CD4-positive, alpha-beta memory T cell (primary cell): Measurements from ENCODE around the gene MYMX. TPM values are rescaled to one million over a fixed set of nuclear protein-coding genes. Genes with fewer than 3 reads are reported as not detected.
A peak's percentile ranks its signal among the peaks of the same experiment; 100 is the strongest.

Source experiments
- CTCF ChIA-PET: fragments of 350-600 bp; sonication (Branson Sonifier 250); formaldehyde crosslinking; loops from one replicate; lab custom pipeline; 2021; ENCODE audit warnings: inconsistent platforms; ENCODE audit not compliant: partially characterized antibody; lab: Charles Lee
- POLR2A ChIA-PET: fragments of 350-600 bp; sonication (Branson Sonifier 250); formaldehyde crosslinking; loops from one replicate; lab custom pipeline; 2021; ENCODE audit not compliant: partially characterized antibody; lab: Charles Lee
- DNase-seq, 5 donors: peaks; one replicate each; pipeline versions ENCODE4 v3.0.0 to v3.0.0-alpha.2; 2020 to 2022; ENCODE audit warnings: mixed read lengths in 1 of 5
- H3K27ac ChIP-seq: one replicate; pipeline ENCODE4 v1.7.0; 2013; ENCODE audit warnings: low read depth, low read length
- H3K27me3 ChIP-seq: 2 replicates; pipeline ENCODE4 v1.7.0; 2013; ENCODE audit warnings: mild to moderate bottlenecking, low read length, moderate library complexity; ENCODE audit not compliant: insufficient read depth
- H3K36me3 ChIP-seq: 2 replicates; pipeline ENCODE4 v1.7.0; 2013; ENCODE audit warnings: mild to moderate bottlenecking, low read length, moderate library complexity; ENCODE audit not compliant: insufficient read depth
- H3K4me1 ChIP-seq: 2 replicates; pipeline ENCODE4 v1.7.0; 2013; ENCODE audit warnings: mild to moderate bottlenecking, low read length, moderate library complexity; ENCODE audit not compliant: insufficient read depth
- H3K4me3 ChIP-seq, 2 donors: one replicate each; pipeline ENCODE4 v1.7.0; 2013; ENCODE audit warnings: low read length in 2 of 2, mild to moderate bottlenecking in 1 of 2
- H3K9me3 ChIP-seq, 2 donors: one replicate each; pipeline ENCODE4 v1.7.0; 2013; ENCODE audit warnings: low read length in 2 of 2, control low read depth in 1 of 2; ENCODE audit not compliant: control insufficient read depth in 1 of 2
- H3K27ac Mint-ChIP-seq, 7 donors: one replicate each; pipeline ENCODE4 v1.8.0; 2020 to 2021; ENCODE audit warnings: mixed read lengths in 7 of 7, mild to moderate bottlenecking in 6 of 7, inconsistent platforms in 3 of 7, moderate library complexity in 3 of 7
- H3K27me3 Mint-ChIP-seq, 2 donors: one replicate each; pipeline ENCODE4 v1.8.0; 2020 to 2021; ENCODE audit warnings: mixed read lengths in 2 of 2
- H3K36me3 Mint-ChIP-seq, 2 donors: one replicate each; pipeline ENCODE4 v1.8.0; 2020 to 2021; ENCODE audit warnings: mixed read lengths in 2 of 2, inconsistent platforms in 1 of 2, mild to moderate bottlenecking in 1 of 2
- H3K4me1 Mint-ChIP-seq, 4 donors: one replicate each; pipeline ENCODE4 v1.8.0; 2020 to 2021; ENCODE audit warnings: mixed read lengths in 4 of 4, mild to moderate bottlenecking in 1 of 4
- H3K4me3 Mint-ChIP-seq, 8 donors: one replicate each; pipeline ENCODE4 v1.8.0; 2020 to 2021; ENCODE audit warnings: mixed read lengths in 8 of 8, mild to moderate bottlenecking in 7 of 8, moderate library complexity in 6 of 8, inconsistent platforms in 3 of 8
- H3K9me3 Mint-ChIP-seq, 8 donors: one replicate each; pipeline ENCODE4 v1.8.0; 2020 to 2021; ENCODE audit warnings: mixed read lengths in 8 of 8, mild to moderate bottlenecking in 5 of 8, inconsistent platforms in 3 of 8, moderate library complexity in 1 of 8
- intact Hi-C: fragments of 100-400 bp; cut with micrococcal nuclease; formaldehyde crosslinking; loops from one replicate; pipeline ENCODE4 v1.15.1; 2023
- polyA plus RNA-seq, 2 donors: library from polyadenylated mRNA; unstranded; fragments of 300-500 nt; fragmentation: Illumina TruSeq; gene quantifications; one replicate each; pipeline ENCODE4 v1.2.3, GENCODE V29; 2021
- total RNA-seq, 2 experiments: library from RNA; stranded (reverse); gene quantifications; one replicate each; pipeline ENCODE4 v1.2.3, GENCODE V29; 2021

The MYMX gene
- total and polyA plus RNA-seq, 4 experiments from 2014 or later = not detected

DNA sequence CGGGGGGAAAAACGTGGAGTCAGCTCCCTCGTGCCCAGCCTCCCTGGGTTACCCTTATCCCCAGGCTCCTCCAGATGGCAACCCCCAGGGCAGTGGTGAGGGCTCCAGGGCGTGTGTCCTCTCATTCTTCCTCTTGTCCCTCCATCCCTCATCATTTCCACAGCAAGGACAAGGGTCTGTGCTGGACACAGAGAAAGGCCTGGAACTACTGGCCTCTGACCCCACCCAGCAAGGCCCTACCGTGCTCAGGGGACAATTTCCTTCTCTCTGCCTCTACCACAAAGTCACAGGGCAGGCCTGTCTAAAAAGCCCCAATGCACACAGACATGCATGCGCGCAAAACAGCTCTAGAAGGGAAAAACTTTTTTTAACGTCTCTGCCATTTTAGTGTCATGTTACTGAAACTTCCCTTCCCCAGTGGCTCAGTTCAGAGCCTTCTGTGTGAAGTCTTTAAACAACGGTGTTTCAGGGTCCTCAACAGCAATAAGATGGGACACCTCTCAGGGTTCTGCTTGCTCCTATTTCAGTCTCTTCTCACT lies 41.7 kb downstream of the MYMX start:
- Mint-ChIP-seq H3K36me3 (peaks cover 12 to 58% of the 10 kb centered on the region in 2 donors), H3K27me3 (no peaks in the 10 kb centered on the region), H3K27ac (peak overlapping the region; percentile 79 to 97 (median 84)), H3K4me1 (peaks cover 40 to 66% (median 55%) of the 10 kb centered on the region in 4 donors), H3K4me3 (peak overlapping the region; percentile 8 to 93 (median 86)), H3K9me3 (peaks cover 0 to 5% (median 0%) of the 10 kb centered on the region in 8 donors)
- peak overlapping the region; percentile 82 for H3K27ac ChIP-seq
- no peaks in the 10 kb centered on the region for H3K9me3 ChIP-seq
- peaks cover 52% of the 10 kb centered on the region for H3K4me1 ChIP-seq
- no peak overlapping the region for H3K4me3 ChIP-seq
- ChIA-PET CTCF (interaction anchor here (0.6 to 8.8 kb wide), 3 partner anchors 9 to 126 kb away, joined by 3 to 82 read pairs (median 3); partner anchors contain the start of genes NFKBIE and TMEM151B), POLR2A (interaction anchor here (5.9 kb wide), 1 partner anchor 12 kb away, joined by 217 read pairs; the partner anchor contains the start of gene HSP90AB1)
- H3K36me3 ChIP-seq = peaks cover 45% of the 10 kb centered on the region
- DNase-seq = no peak
- H3K27me3 ChIP-seq = no peaks in the 10 kb centered on the region
- intact Hi-C loops = no loop called here

- Histone ChIP-seq H3K27me3 (no peaks in the 10 kb centered on the region), H3K9me3 (no peaks in the 10 kb centered on the region), H3K27ac (no peak overlapping the region), H3K4me1 (peaks cover 58% of the 10 kb centered on the region), H3K4me3 (no peak overlapping the region), H3K36me3 (peaks cover 40% of the 10 kb centered on the region)
- POLR2A ChIA-PET = interaction anchor here (5.9 kb wide), 1 partner anchor 12 kb away, joined by 217 read pairs; the partner anchor contains the start of gene HSP90AB1
- Mint-ChIP-seq H3K4me1 (peaks cover 38 to 67% (median 56%) of the 10 kb centered on the region in 4 donors), H3K9me3 (peaks cover 0 to 5% (median 0%) of the 10 kb centered on the region in 8 donors), H3K4me3 (peak overlapping the region in 5 of 8 donors; percentile 8 to 93 (median 86)), H3K27ac (peak overlapping the region; percentile 31 to 97 (median 80)), H3K36me3 (peaks cover 8 to 55% of the 10 kb centered on the region in 2 donors), H3K27me3 (no peaks in the 10 kb centered on the region)
- CTCF ChIA-PET = interaction anchor here (0.7 to 8.8 kb wide), 2 partner anchors 9 to 127 kb away, joined by 3 to 82 read pairs; partner anchors contain the start of genes NFKBIE and TMEM151B
- intact Hi-C loops = no loop called here
- no peak for DNase-seq
Observed at GRCh38 chr6:44258921-44259320, 42.2 kb downstream of the MYMX start.

DNA sequence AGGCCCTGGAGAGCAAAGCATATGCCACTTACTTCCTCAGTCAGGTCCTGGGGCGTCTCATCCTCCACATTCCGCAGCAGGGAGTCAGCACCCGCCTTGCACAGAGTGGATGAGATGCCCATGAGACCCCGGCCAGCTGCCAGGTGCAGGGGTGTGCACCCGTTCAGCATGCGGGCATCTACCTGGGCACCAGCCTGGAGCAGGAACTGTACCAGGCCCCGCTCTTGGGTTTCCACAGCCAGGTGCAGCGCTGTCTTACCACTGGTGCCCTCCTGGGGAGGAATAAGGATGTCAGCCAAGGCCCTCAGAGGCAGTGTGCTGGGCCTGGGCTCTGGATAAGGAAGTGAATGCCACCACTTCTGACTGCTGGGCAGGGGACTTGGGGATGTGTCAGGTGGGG lies 43.3 kb downstream of the MYMX start:
- peaks cover 8 to 55% of the 10 kb centered on the region in 2 donors for H3K36me3 Mint-ChIP-seq
- H3K9me3 Mint-ChIP-seq = peaks cover 0 to 5% (median 0%) of the 10 kb centered on the region in 8 donors
- Histone ChIP-seq H3K4me3 (no peak overlapping the region), H3K27ac (no peak overlapping the region), H3K36me3 (peaks cover 30% of the 10 kb centered on the region), H3K4me1 (peaks cover 65% of the 10 kb centered on the region), H3K9me3 (no peaks in the 10 kb centered on the region), H3K27me3 (no peaks in the 10 kb centered on the region)
- intact Hi-C loops = no loop called here
- ChIA-PET CTCF (no interaction called here), POLR2A (interaction anchor here (5.9 kb wide), 1 partner anchor 13 kb away, joined by 217 read pairs; the partner anchor contains the start of gene HSP90AB1)
- peaks cover 39 to 67% (median 59%) of the 10 kb centered on the region in 4 donors for H3K4me1 Mint-ChIP-seq
- H3K27ac Mint-ChIP-seq = peak overlapping the region in 1 of 7 donors; percentile 80
- no peak for DNase-seq
- H3K4me3 Mint-ChIP-seq = no peak overlapping the region
- no peaks in the 10 kb centered on the region for H3K27me3 Mint-ChIP-seq

DNA sequence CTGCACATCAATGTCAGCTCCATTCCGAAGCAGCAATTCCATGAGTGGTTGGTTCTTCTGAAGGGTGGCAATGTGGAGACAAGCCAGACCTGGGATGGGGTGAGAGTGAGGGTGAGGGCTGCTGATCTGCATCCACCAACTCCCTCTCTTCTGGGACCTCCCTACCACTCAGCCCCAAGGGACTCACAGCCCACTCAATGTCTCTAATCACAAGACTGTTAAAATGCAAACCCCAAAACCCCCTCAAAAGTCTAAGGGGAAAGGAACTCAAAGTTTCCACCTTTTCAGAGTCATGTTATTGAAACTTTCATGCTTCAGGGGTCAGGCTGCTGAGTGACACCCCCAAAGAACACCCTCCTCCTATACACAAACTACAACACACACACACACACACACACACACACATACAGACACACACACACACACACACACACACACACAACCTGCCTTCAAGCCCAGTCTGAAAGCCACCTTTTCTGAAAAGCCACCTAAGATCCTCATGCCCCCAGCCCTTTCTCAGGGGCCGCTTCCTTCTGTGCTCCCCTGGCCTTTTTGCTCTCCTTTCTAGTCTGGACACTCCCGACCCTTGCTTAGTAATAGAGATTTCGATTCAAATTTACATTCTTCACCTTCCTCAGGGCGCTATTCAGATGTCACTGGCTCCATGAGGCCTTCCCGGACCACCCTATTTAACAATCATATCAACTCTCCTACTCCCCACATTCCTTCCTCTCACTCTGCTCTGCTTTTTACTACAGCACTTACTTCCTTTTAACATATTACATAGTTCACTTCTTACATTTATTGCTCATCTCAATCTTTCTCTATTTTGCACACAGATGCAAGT lies 43.9 kb downstream of the MYMX start:
- Histone ChIP-seq H3K27me3 (no peaks in the 10 kb centered on the region), H3K36me3 (peaks cover 24% of the 10 kb centered on the region), H3K9me3 (no peaks in the 10 kb centered on the region), H3K4me3 (no peak overlapping the region), H3K4me1 (peaks cover 58% of the 10 kb centered on the region), H3K27ac (no peak overlapping the region)
- Mint-ChIP-seq H3K36me3 (peaks cover 8 to 50% of the 10 kb centered on the region in 2 donors), H3K4me3 (peak overlapping the region in 5 of 8 donors; percentile 3 to 70 (median 53)), H3K4me1 (peaks cover 37 to 60% (median 53%) of the 10 kb centered on the region in 4 donors), H3K27ac (peak overlapping the region; percentile 30 to 98 (median 85)), H3K27me3 (no peaks in the 10 kb centered on the region), H3K9me3 (peaks cover 0 to 5% (median 0%) of the 10 kb centered on the region in 8 donors)
- intact Hi-C loops = no loop called here
- DNase-seq = no peak
- ChIA-PET CTCF (no interaction called here), POLR2A (interaction anchor here (2.8 to 5.9 kb wide), 3 partner anchors 9 to 14 kb away, joined by 9 to 217 read pairs (median 50); partner anchors contain the start of gene HSP90AB1)

DNA sequence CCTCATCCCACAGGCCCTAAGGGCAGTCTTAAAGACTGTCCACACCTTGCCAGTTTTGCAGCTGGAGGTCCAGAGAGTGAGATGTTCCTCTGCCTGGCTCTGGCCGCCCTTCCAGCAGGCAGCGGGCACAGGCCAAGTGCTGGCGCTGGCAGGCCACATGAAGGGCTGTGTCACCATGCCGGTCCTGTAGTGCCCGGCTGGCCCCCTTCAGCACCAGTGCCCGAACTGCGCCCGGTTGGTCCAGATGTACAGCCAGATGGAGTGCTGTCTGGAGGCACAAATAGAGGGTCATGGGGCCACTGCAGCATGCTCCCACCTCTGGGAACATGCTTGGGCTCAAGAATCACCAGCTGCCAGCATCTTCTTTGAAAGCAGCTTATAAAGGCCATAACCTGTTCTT lies 44.9 kb downstream of the MYMX start:
- Histone ChIP-seq H3K4me1 (peaks cover 49% of the 10 kb centered on the region), H3K4me3 (no peak overlapping the region), H3K36me3 (peaks cover 24% of the 10 kb centered on the region), H3K9me3 (no peaks in the 10 kb centered on the region), H3K27me3 (no peaks in the 10 kb centered on the region), H3K27ac (peak overlapping the region; percentile 96)
- intact Hi-C loops = no loop called here
- no peak for DNase-seq
- H3K27ac Mint-ChIP-seq = peak overlapping the region in 5 of 7 donors; percentile 97 to 98 (median 98)
- H3K27me3 Mint-ChIP-seq = no peaks in the 10 kb centered on the region
- CTCF ChIA-PET = interaction anchor here (1.5 to 1.7 kb wide), 2 partner anchors 9 to 24 kb away, joined by 6 to 20 read pairs; no protein-coding TSS in a partner anchor
- peak overlapping the region in 1 of 8 donors; percentile 73 for H3K4me3 Mint-ChIP-seq
- H3K36me3 Mint-ChIP-seq = peaks cover 8 to 44% of the 10 kb centered on the region in 2 donors
- H3K4me1 Mint-ChIP-seq = peaks cover 29 to 51% (median 45%) of the 10 kb centered on the region in 4 donors
- POLR2A ChIA-PET = interaction anchor here (1.3 to 2.9 kb wide), 5 partner anchors 8 to 51 kb away, joined by 4 to 50 read pairs (median 6); partner anchors contain the start of genes AARS2 and HSP90AB1
- peaks cover 0 to 1% (median 0%) of the 10 kb centered on the region in 8 donors for H3K9me3 Mint-ChIP-seq

DNA sequence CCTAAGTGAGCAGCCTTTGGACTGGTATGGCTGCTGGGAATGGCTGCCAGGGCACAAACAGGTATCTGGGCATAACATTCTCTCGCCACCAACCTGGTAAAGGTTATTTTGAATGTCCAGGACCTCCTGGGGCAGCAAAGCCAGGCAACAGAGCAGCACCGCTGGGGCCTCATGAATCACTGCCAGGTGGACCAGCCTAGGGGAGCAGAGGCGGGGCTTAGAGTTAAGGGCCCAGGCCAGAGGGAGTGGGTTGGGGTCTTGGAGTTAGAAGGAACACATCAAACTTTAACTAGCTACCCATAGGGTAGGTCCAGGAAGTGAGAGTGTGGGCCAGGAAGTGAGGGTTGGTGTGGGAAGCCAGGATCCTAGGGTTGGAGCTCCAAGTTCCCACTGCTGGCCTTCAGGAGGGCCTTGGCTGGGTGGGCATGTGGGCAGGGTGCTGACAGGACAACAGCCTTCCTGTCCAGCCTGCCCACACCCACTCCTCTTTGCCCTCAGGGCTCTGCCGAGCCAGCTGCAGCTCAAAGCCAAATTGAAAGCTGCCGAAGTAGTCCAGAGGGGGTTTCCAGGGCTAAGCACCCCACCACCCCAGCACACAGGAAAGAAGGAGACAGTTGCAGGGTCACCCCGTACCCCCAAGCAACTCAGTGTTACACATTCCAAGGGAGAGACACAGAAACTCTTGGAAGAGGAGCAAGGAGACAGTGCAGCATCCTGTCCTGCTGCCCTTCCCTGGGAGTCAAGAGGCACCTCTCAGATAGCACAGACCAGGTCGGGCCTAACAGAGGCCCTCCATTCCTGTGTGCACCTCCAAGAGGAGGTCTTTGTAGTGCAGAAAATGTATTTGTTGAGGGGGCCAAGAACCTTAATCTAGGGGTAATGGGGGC lies 46.0 kb downstream of the MYMX start:
- peak in 1 of 5 donors; percentile 53 for DNase-seq
- intact Hi-C loops = no loop called here
- no peaks in the 10 kb centered on the region for H3K27me3 ChIP-seq
- no peaks in the 10 kb centered on the region for H3K9me3 ChIP-seq
- peak overlapping the region; percentile 96 for H3K27ac ChIP-seq
- peak overlapping the region; percentile 83 to 89 for H3K4me3 ChIP-seq
- peaks cover 24% of the 10 kb centered on the region for H3K36me3 ChIP-seq
- no peaks in the 10 kb centered on the region for H3K9me3 Mint-ChIP-seq
- peaks cover 25 to 51% (median 42%) of the 10 kb centered on the region in 4 donors for H3K4me1 Mint-ChIP-seq
- H3K36me3 Mint-ChIP-seq = peaks cover 8 to 41% of the 10 kb centered on the region in 2 donors
- H3K27ac Mint-ChIP-seq = peak overlapping the region; percentile 95 to 98 (median 97)
- ChIA-PET POLR2A (interaction anchor here (1.3 to 2.9 kb wide), 6 partner anchors 9 to 50 kb away, joined by 4 to 50 read pairs (median 6); partner anchors contain the start of genes AARS2 and HSP90AB1), CTCF (interaction anchor here (0.7 to 1.7 kb wide), 3 partner anchors 10 to 41 kb away, joined by 5 to 20 read pairs (median 6); no protein-coding TSS in a partner anchor)
- peaks cover 44% of the 10 kb centered on the region for H3K4me1 ChIP-seq
- H3K4me3 Mint-ChIP-seq = peak overlapping the region; percentile 73 to 95 (median 93)
- no peaks in the 10 kb centered on the region for H3K27me3 Mint-ChIP-seq
